HCT116 (cell line): ENCODE results near the gene DMAC1. TPM values are rescaled to one million over a fixed set of nuclear protein-coding genes. Genes with fewer than 3 reads are reported as not detected.

Experiments
- ATAC-seq: fragments of 200-7000 bp; cut with Tn5 transposase; 2 replicates; pipeline ENCODE4 v1.9.1; 2020; ENCODE audit warnings: mild to moderate bottlenecking, moderate library complexity
- BruUV-seq: library from RNA; stranded (reverse); fragments of 400-500 nt; replicated peaks from 2 replicates; lab custom pipeline; 2021; lab: Mats Ljungman, UMichigan
- CTCF ChIA-PET: fragments of 300-600 bp; sonication (Branson Sonifier 250); formaldehyde crosslinking; loops from one replicate; lab custom pipeline; 2021; ENCODE audit warnings: antibody characterized with exemption; lab: Charles Lee
- POLR2A ChIA-PET: fragments of 300-600, 350-600 bp; sonication (Branson Sonifier 250); formaldehyde crosslinking; loops from one replicate; lab custom pipeline; 2021; ENCODE audit warnings: antibody characterized with exemption; lab: Charles Lee
- RAD21 ChIA-PET, 2 experiments: fragments of 300-600 bp; sonication (Branson Sonifier 250); formaldehyde crosslinking; loops; one replicate each; lab custom pipeline; 2023; ENCODE audit warnings: low total read pairs in 2 of 2; ENCODE audit not compliant: uncharacterized antibody in 2 of 2, unreplicated experiment in 2 of 2, low non-redundant PET in 1 of 2; lab: Charles Lee
- DNase-seq: peaks from one replicate; pipeline ENCODE4 v3.0.0-alpha.2; 2010; ENCODE audit warnings: low read depth, low spot score
- H2AFZ ChIP-seq: fragments of 200-600 bp; shearing (Covaris generic), sonication (generic); 2 replicates; pipeline ENCODE4 v1.6.1; 2017; ENCODE audit warnings: low read depth, mixed run types, mixed read lengths, antibody characterized with exemption, low read length; ENCODE audit not compliant: poor library complexity, severe bottlenecking
- H3K27ac ChIP-seq: 2 replicates; pipeline ENCODE4 v1.5.1; 2012; ENCODE audit warnings: low read depth, low read length
- H3K27me3 ChIP-seq: fragments of 200-600 bp; sonication (generic); 2 replicates; pipeline ENCODE4 v1.6.1; 2016; ENCODE audit warnings: mixed run types, low read length, mixed read lengths; ENCODE audit not compliant: insufficient read depth
- H3K36me3 ChIP-seq, 2 experiments: fragments of 200-500 bp in 1 of 2; fragments of 200-600 bp in 1 of 2; sonication (Bioruptor generic) in 1 of 2; sonication (generic) in 1 of 2; 2 replicates each; pipeline versions ENCODE4 v1.5.1 to v1.6.1; 2014 to 2016; ENCODE audit warnings: low read length in 2 of 2, inconsistent platforms in 1 of 2, mixed read lengths in 1 of 2, mixed run types in 1 of 2; ENCODE audit not compliant: insufficient read depth in 2 of 2, control insufficient read depth in 1 of 2
- H3K4me1 ChIP-seq, 2 experiments: fragments of 200-600 bp in 1 of 2; sonication (generic) in 1 of 2; 2 replicates each; pipeline versions ENCODE4 v1.5.1 to v1.6.1; 2012 to 2017; ENCODE audit warnings: low read length in 2 of 2, inconsistent platforms in 1 of 2, mild to moderate bottlenecking in 1 of 2, mixed read lengths in 1 of 2, mixed run types in 1 of 2, moderate library complexity in 1 of 2; ENCODE audit not compliant: insufficient read depth in 2 of 2, control insufficient read depth in 1 of 2
- H3K4me2 ChIP-seq: fragments of 200-600 bp; sonication (generic); 2 replicates; pipeline ENCODE4 v1.6.1; 2017; ENCODE audit warnings: mixed run types, low read length, mixed read lengths
- H3K4me3 ChIP-seq, 2 experiments: fragments of 200-600 bp in 1 of 2; sonication (generic) in 1 of 2; replicated peaks in 1 of 2; 2 replicates each; pipeline ENCODE4 v1.5.1; 2011 to 2016; ENCODE audit warnings: low read length in 2 of 2, control low read depth in 1 of 2, low read depth in 1 of 2, mild to moderate bottlenecking in 1 of 2, mixed read lengths in 1 of 2, mixed run types in 1 of 2
- H3K79me2 ChIP-seq: fragments of 200-600 bp; sonication (generic); 2 replicates; pipeline ENCODE4 v1.6.1; 2017; ENCODE audit warnings: mild to moderate bottlenecking, mixed run types, low read length, moderate library complexity, mixed read lengths; ENCODE audit not compliant: insufficient read depth
- H3K9ac ChIP-seq: fragments of 200-600 bp; sonication (generic); 2 replicates; pipeline ENCODE4 v1.6.1; 2016; ENCODE audit warnings: low read length, mixed read lengths
- H3K9me2 ChIP-seq: fragments of 200-600 bp; sonication (generic), shearing (Covaris generic); 2 replicates; pipeline ENCODE4 v1.6.1; 2017; ENCODE audit warnings: mixed run types, mild to moderate bottlenecking, moderate library complexity; ENCODE audit not compliant: insufficient read depth
- H3K9me3 ChIP-seq, 2 experiments: fragments of 200-500 bp in 1 of 2; fragments of 200-600 bp in 1 of 2; sonication (Bioruptor generic) in 1 of 2; sonication (generic) in 1 of 2; 2 replicates each; pipeline ENCODE4 v1.6.1; 2014 to 2017; ENCODE audit warnings: low read length in 2 of 2, mixed read lengths in 2 of 2, inconsistent platforms in 1 of 2, low read depth in 1 of 2, mild to moderate bottlenecking in 1 of 2, mixed run types in 1 of 2, moderate library complexity in 1 of 2; ENCODE audit not compliant: control insufficient read depth in 1 of 2, insufficient read depth in 1 of 2
- H4K20me1 ChIP-seq: fragments of 200-600 bp; sonication (generic), shearing (Covaris generic); 2 replicates; pipeline ENCODE4 v1.6.1; 2017; ENCODE audit warnings: mixed run types, mild to moderate bottlenecking, moderate library complexity; ENCODE audit not compliant: insufficient read depth
- ATF3 ChIP-seq: IDR thresholded peaks from 2 replicates; pipeline ENCODE4 v1.6.1; 2012
- CBX3 ChIP-seq: IDR thresholded peaks from 2 replicates; pipeline ENCODE4 v1.6.1; 2012; ENCODE audit warnings: low read depth
- CEBPB ChIP-seq: IDR thresholded peaks from 2 replicates; pipeline ENCODE4 v1.6.1; 2012; ENCODE audit warnings: low read depth
- CTCF ChIP-seq, 3 experiments: fragments of 200-600 bp in 1 of 3; sonication (generic) in 1 of 3; IDR thresholded peaks in 2 of 3; conservative IDR thresholded peaks in 1 of 3; 2 replicates each; pipeline ENCODE4 v1.5.1; 2012 to 2017; ENCODE audit warnings: low read depth in 2 of 3, low read length in 2 of 3, antibody characterized with exemption in 1 of 3, borderline replicate concordance in 1 of 3, control low read depth in 1 of 3, mild to moderate bottlenecking in 1 of 3, mixed read lengths in 1 of 3, mixed run types in 1 of 3, moderate library complexity in 1 of 3; ENCODE audit not compliant: insufficient read depth in 1 of 3
- ELF1 ChIP-seq: IDR thresholded peaks from 2 replicates; pipeline ENCODE4 v1.6.1; 2012; ENCODE audit warnings: low read depth, borderline replicate concordance
- EZH2phosphoT487 ChIP-seq: fragments of 200-600 bp; IDR thresholded peaks from 2 replicates; pipeline ENCODE4 v1.6.1; 2018; ENCODE audit warnings: antibody characterized with exemption, borderline replicate concordance
- FOSL1 ChIP-seq: IDR thresholded peaks from 2 replicates; pipeline ENCODE4 v1.6.1; 2012; ENCODE audit warnings: low read depth
- JUND ChIP-seq: IDR thresholded peaks from 2 replicates; pipeline ENCODE4 v1.6.1; 2012
- MAX ChIP-seq: IDR thresholded peaks from 2 replicates; pipeline ENCODE4 v1.6.1; 2012
- POLR2A ChIP-seq: IDR thresholded peaks from 2 replicates; pipeline ENCODE4 v1.7.0; 2011; ENCODE audit warnings: borderline replicate concordance; ENCODE audit not compliant: insufficient read depth, insufficient read length; ENCODE audit errors: extremely low read depth
- POLR2AphosphoS5 ChIP-seq: IDR thresholded peaks from 2 replicates; pipeline ENCODE4 v1.6.1; 2011; ENCODE audit warnings: mild to moderate bottlenecking, low read depth, low read length, moderate library complexity
- REST ChIP-seq: IDR thresholded peaks from 2 replicates; pipeline ENCODE4 v1.6.1; 2012; ENCODE audit warnings: low read depth
- SP1 ChIP-seq: IDR thresholded peaks from 2 replicates; pipeline ENCODE4 v1.6.1; 2012; ENCODE audit warnings: low read depth
- TCF7L2 ChIP-seq: IDR thresholded peaks from 2 replicates; pipeline ENCODE4 v1.7.0; 2011; ENCODE audit warnings: borderline replicate concordance, inconsistent platforms; ENCODE audit not compliant: insufficient read depth, insufficient read length; ENCODE audit errors: extremely low read depth
- ZFX ChIP-seq: fragments of 450-650 bp; IDR thresholded peaks from 2 replicates; pipeline ENCODE4 v1.6.1; 2017
- intact Hi-C: fragments of 100-400 bp; cut with micrococcal nuclease; formaldehyde crosslinking; loops from 2 replicates; pipeline ENCODE4 v1.10.0; 2022
- total RNA-seq: library from RNA; stranded (reverse); gene quantifications from one replicate; pipeline ENCODE4 v1.2.1, GENCODE V29; 2021; ENCODE audit not compliant: unreplicated experiment

The DMAC1 gene
- total RNA-seq, 1 experiment from 2014 or later, result 39.1 TPM

GRCh38 chr9:7780261-7780988, 19.2 kb downstream of the DMAC1 start:
- no peak overlapping the region for H3K4me2 ChIP-seq
- ChIA-PET CTCF (no interaction called here), POLR2A (no interaction called here), RAD21 (no interaction called here)
- no peaks in the 10 kb centered on the region for H3K9me2 ChIP-seq
- DNase-seq, result no peak
- H3K9ac ChIP-seq, result no peak overlapping the region
- no peak overlapping the region for H2AFZ ChIP-seq
- BruUV-seq, result no TSS peak
- no peaks in the 10 kb centered on the region for H3K36me3 ChIP-seq
- H3K4me1 ChIP-seq, result no peaks in the 10 kb centered on the region
- no peak overlapping the region for H3K27ac ChIP-seq
- H3K27me3 ChIP-seq, result no peaks in the 10 kb centered on the region
- H3K9me3 ChIP-seq, result no peaks in the 10 kb centered on the region
- no peaks in the 10 kb centered on the region for H4K20me1 ChIP-seq
- no peak for ATAC-seq
- intact Hi-C loops, result no loop called here
- no peaks in the 10 kb centered on the region for H3K79me2 ChIP-seq
- no peak overlapping the region for H3K4me3 ChIP-seq
- TF ChIP-seq REST (no peak), ZFX (no peak), CTCF (IDR thresholded peaks at IDR 0.05 in 2 of 3, conservative IDR thresholded peaks at IDR 0.05 in 1 of 3; ENCODE audit: borderline replicate concordance in 1 of 3, insufficient read depth in 1 of 3, low read depth in 2 of 3, low read length in 2 of 3) (no peak), SP1 (no peak), EZH2phosphoT487 (no peak), CBX3 (no peak), MAX (no peak), CEBPB (no peak), ELF1 (no peak), POLR2A (no peak), FOSL1 (no peak), POLR2AphosphoS5 (no peak), ATF3 (no peak), JUND (no peak), TCF7L2 (no peak)
